Coronary artery (tissue), 2 donors: Measurements from ENCODE around the gene SLC26A4.

Source experiments
- DNase-seq: peaks from one replicate; pipeline ENCODE4 v3.0.0-alpha.2; 2017; ENCODE audit warnings: low spot score
- H3K27ac ChIP-seq, 2 donors: fragments of 200-600 bp; sonication (generic); one replicate each; pipeline ENCODE4 v1.5.1; 2016 to 2019
- H3K4me3 ChIP-seq: fragments of 200-600 bp; sonication (generic); 2 replicates; pipeline ENCODE4 v1.5.1; 2016; ENCODE audit warnings: mild to moderate bottlenecking, moderate library complexity
- CTCF ChIP-seq: fragments of 200-600 bp; sonication (generic); IDR thresholded peaks from one replicate; pipeline ENCODE4 v1.5.1; 2019; ENCODE audit warnings: antibody characterized with exemption

SLC26A4 gene

DNA sequence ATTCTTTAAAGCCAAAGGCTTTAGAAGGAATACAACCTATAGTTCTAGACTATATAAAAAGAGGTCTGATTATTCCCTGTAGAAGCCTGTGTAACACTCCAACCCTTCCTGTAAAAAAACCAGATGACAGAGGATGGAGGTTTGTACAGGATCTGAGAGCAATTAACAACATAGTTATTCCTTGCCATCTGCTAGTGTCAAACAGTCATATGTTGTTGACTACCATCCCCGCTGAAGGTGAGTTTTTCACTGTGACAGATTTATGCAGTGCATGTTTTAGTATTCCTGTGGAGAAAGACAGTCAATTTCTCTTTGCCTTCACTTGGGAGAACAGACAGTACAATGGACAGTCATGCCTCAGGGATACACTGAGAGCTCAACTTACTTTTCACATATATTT is 19.0 kb upstream of the SLC26A4 start:
- no peak for DNase-seq
- Histone ChIP-seq H3K27ac (no peak overlapping the region), H3K4me3 (no peak overlapping the region)
- no peak for TF ChIP-seq CTCF

GRCh38 chr7:107642501-107642900 is 18.1 kb upstream of the SLC26A4 start:
- TF ChIP-seq CTCF, result no peak
- DNase-seq, result no peak
- no peak overlapping the region for H3K4me3 ChIP-seq
- H3K27ac ChIP-seq, result no peak overlapping the region

DNA sequence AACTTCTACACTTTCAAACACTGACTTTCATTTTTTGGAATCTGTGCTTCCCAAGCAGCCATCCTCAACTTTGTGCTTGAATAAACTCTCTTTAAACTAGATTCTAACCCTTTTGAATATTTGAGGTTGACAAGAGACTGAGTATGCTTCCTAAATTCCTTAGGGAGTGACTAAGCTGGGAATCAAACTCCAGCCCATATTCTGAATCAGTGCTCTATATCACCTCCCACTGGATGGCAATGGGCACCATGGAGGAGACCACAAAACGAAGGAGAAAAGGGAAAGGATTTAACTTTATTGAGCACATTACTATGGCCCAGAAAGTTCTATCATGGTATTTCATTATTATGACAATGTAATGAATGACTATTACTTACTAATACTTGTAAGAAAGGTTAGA is 17.2 kb upstream of the SLC26A4 start:
- H3K4me3 ChIP-seq, result no peak overlapping the region
- no peak overlapping the region for H3K27ac ChIP-seq
- no peak for DNase-seq
- TF ChIP-seq CTCF, result no peak

- no peak for TF ChIP-seq CTCF
- Histone ChIP-seq H3K4me3 (no peak overlapping the region), H3K27ac (no peak overlapping the region)
- no peak for DNase-seq
Measured at GRCh38 chr7:107643938-107644308, 16.7 kb upstream of the SLC26A4 start.

DNA sequence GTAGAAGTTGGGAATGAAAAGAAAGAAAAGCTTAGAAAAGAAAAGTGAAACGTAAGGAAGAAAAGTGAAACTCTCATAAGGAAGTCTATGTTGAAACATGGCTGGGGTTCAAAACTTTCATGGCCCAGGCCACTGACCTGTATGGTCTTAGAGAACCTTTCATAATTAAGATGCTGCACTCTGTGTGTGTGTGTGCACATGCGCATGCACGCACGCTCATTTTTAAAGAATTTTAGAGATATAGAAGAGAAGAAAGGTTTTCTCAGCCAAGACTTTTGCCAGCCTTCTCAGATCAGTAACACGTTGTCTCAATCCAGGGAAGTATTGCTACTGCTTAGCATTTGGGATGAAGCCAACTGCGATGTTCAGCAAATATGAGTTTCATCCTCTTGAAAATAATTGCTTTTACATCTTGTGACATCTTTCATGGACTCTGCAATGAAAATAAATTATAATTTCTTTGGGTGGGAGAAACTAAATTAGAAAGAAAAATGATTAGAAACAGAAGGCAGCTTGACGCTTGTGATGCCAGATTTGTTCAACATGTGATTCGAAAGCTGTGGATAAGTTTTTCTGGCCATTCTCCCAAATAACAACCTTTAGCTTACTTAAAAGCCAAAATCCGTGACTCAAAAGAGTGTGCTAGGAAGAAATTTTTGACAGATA is 16.2 kb upstream of the SLC26A4 start:
- TF ChIP-seq CTCF, result no peak
- no peak overlapping the region for H3K4me3 ChIP-seq
- no peak overlapping the region for H3K27ac ChIP-seq
- DNase-seq, result no peak

DNA sequence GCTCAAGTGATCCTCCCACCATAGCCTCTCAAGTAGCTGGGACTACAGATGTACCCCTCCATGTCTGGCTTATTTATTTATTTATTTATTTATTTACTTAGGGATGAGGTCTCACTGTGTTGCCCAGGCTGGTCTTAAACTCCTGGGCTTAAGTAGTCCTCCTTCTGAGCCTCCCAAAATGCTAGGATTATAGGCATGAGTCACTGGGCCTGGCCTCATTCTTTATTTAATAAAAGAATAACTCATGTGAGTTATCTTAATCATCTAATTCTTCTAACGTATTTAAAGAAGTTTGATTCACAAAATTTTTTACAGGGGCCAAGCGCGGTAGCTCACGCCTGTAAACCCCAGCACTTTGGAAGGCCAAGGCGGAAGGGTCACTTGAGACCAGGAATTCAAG is 8.0 kb upstream of the SLC26A4 start:
- no peak for TF ChIP-seq CTCF
- Histone ChIP-seq H3K4me3 (no peak overlapping the region), H3K27ac (no peak overlapping the region)
- no peak for DNase-seq

GRCh38 chr7:107658467-107658866 is 2.2 kb upstream of the SLC26A4 start:
- Histone ChIP-seq H3K27ac (no peak overlapping the region), H3K4me3 (no peak overlapping the region)
- TF ChIP-seq CTCF, result no peak
- no peak for DNase-seq
